ENCODE results near the gene NUDCD3.
"Not testable (repeated sequence)": the region's sequence is repeated elsewhere in the genome, so short reads cannot be mapped to it uniquely, and the experiment has no call there.

Gene NUDCD3

DNA sequence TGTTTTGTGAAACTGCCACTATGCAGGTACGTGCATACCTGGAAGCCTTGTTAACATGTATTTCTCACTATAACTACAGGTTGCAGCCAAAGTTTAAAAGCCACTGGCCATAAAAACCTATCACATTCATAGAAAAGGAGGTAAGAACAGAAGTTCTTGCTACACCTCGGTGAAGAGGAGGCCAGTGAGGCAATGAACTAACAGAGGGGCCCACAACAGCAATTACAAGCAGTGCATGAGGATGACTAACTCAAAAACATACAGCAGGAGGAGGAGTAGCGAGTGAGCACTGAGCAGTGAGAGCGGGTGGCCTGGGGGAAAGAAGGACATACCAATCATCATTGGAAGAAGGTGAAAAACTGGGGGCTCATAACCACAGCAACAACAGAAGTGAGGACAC is 51.6 kb downstream of the NUDCD3 start:
- no peaks in the 10 kb centered on the region for H3K36me3 ChIP-seq (ENCODE audit: control insufficient read depth in 5 of 5, insufficient read depth in 5 of 5, low read length in 5 of 5)
- no peak overlapping the region for H3K9ac ChIP-seq (ENCODE audit: low read length in 5 of 5)
- no peaks in the 10 kb centered on the region for H3K4me1 ChIP-seq (ENCODE audit: control insufficient read depth in 5 of 5, insufficient read depth in 5 of 5, low read length in 5 of 5)
- no peaks in the 10 kb centered on the region for H3K9me3 ChIP-seq (ENCODE audit: control insufficient read depth in 5 of 5, low read length in 5 of 5)
- no peak overlapping the region for H3K27ac ChIP-seq (ENCODE audit: low read depth, low read length)
- no peak overlapping the region for H3K4me3 ChIP-seq (ENCODE audit: low read depth in 1 of 5, low read length in 5 of 5)
- no peaks in the 10 kb centered on the region for H3K27me3 ChIP-seq (ENCODE audit: control insufficient read depth in 5 of 5, insufficient read depth in 4 of 5, low read length in 5 of 5)

DNA sequence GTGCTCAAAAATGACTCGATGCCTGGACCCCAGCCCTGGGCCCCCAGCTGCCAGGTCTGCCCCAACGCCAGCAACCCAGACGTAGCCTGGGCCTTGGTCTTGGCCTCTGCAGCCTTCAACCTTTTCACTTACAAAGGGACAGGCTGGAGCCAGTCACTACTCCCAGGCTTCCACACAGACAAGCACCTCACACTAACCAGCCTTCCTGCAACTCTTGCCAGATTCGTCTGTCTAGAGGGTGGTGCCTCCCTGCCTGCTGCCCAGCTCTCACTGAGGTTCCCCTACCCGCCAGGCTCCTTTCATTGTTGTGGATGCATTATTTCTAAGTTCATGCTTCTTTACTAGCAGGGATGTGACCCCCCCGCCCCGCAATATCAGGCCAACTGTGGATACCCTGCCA is 56.3 kb downstream of the NUDCD3 start:
- Histone ChIP-seq H3K9ac (ENCODE audit: low read length in 5 of 5) (no peak overlapping the region), H3K27ac (ENCODE audit: low read depth, low read length) (no peak overlapping the region), H3K4me3 (ENCODE audit: low read depth in 1 of 5, low read length in 5 of 5) (no peak overlapping the region), H3K4me1 (ENCODE audit: control insufficient read depth in 5 of 5, insufficient read depth in 5 of 5, low read length in 5 of 5) (no peaks in the 10 kb centered on the region), H3K27me3 (ENCODE audit: control insufficient read depth in 5 of 5, insufficient read depth in 4 of 5, low read length in 5 of 5) (no peaks in the 10 kb centered on the region), H3K9me3 (ENCODE audit: control insufficient read depth in 5 of 5, low read length in 5 of 5) (no peaks in the 10 kb centered on the region), H3K36me3 (ENCODE audit: control insufficient read depth in 5 of 5, insufficient read depth in 5 of 5, low read length in 5 of 5) (peaks cover 0 to 10% (median 8%) of the 10 kb centered on the region in 5 donors)

DNA sequence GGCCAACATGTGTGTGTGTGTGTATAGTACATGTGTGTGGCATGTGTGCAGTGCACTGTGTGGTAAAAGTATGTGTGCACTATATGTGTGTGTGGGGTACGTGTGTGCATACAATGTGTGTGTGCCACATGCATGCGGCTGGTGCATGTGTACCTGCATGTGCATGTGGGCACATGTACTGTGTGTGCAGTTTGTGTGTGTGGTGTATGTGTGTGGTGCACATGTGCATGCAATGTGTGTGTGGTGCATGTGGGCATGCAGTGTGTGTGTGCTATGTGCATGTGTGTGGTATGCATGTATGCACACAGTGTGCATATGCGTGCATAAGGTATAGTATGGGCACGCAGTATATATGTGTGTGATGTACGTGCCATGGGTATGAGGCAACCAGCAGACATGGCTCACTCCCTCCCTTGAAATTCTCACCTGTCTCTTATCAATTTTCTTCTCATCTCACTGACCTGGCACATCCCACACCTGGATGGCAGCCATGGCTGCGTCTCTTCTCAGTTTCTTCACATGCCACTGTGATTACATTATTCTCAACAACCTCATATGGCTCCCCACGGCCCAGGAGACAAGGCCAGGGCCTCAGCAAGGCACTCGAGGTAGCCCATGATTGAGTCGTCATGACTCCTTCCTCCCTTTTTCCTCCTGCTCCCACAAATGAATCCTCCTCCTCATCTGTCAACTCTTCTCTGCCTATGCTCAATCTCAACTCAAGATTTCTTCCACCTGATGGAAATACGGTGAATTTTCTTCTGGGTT is 57.0 kb downstream of the NUDCD3 start:
- Histone ChIP-seq H3K36me3 (ENCODE audit: control insufficient read depth in 5 of 5, insufficient read depth in 5 of 5, low read length in 5 of 5) (peaks cover 0 to 10% (median 8%) of the 10 kb centered on the region in 5 donors), H3K27ac (ENCODE audit: low read depth, low read length) (no peak overlapping the region), H3K4me1 (ENCODE audit: control insufficient read depth in 5 of 5, insufficient read depth in 5 of 5, low read length in 5 of 5) (peaks cover 0 to 4% (median 4%) of the 10 kb centered on the region in 5 donors), H3K4me3 (ENCODE audit: low read depth in 1 of 5, low read length in 5 of 5) (no peak overlapping the region), H3K9me3 (ENCODE audit: control insufficient read depth in 5 of 5, low read length in 5 of 5) (no peaks in the 10 kb centered on the region), H3K27me3 (ENCODE audit: control insufficient read depth in 5 of 5, insufficient read depth in 4 of 5, low read length in 5 of 5) (no peaks in the 10 kb centered on the region), H3K9ac (ENCODE audit: low read length in 5 of 5) (no peak overlapping the region)

DNA sequence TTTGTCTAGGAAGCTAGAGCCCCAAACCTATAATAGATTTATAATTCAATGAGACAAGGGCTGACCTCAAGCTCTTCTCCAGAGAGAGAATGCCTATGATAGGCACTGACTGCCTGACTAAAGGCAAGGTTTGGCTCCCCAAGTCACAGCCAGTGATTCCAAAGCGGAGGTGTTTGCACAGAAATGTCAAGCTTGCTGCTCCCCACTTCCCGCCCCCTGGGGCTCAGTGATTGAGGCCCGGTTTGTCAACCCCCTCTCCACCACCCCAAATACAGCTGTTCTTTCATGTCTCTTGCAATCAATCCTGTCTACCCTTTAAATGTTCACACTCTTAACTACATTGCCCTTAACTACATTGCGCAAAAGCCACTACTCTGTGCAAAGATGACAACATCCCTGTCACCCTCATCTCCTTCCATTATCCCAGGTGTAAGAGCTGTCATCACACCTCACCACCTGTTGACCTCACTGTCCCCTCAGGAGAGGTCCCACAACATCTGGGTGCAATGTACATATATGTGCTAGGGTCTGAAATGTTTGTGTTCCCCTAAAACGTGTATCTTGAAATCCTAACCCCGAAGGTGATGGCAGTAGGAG is 58.0 kb downstream of the NUDCD3 start:
- Histone ChIP-seq H3K4me1 (ENCODE audit: control insufficient read depth in 5 of 5, insufficient read depth in 5 of 5, low read length in 5 of 5) (peaks cover 0 to 5% (median 4%) of the 10 kb centered on the region in 5 donors), H3K27me3 (ENCODE audit: control insufficient read depth in 5 of 5, insufficient read depth in 4 of 5, low read length in 5 of 5) (no peaks in the 10 kb centered on the region), H3K27ac (ENCODE audit: low read depth, low read length) (no peak overlapping the region), H3K36me3 (ENCODE audit: control insufficient read depth in 5 of 5, insufficient read depth in 5 of 5, low read length in 5 of 5) (peaks cover 0 to 12% (median 9%) of the 10 kb centered on the region in 5 donors), H3K9ac (ENCODE audit: low read length in 5 of 5) (no peak overlapping the region), H3K9me3 (ENCODE audit: control insufficient read depth in 5 of 5, low read length in 5 of 5) (no peaks in the 10 kb centered on the region), H3K4me3 (ENCODE audit: low read depth in 1 of 5, low read length in 5 of 5) (no peak overlapping the region)

DNA sequence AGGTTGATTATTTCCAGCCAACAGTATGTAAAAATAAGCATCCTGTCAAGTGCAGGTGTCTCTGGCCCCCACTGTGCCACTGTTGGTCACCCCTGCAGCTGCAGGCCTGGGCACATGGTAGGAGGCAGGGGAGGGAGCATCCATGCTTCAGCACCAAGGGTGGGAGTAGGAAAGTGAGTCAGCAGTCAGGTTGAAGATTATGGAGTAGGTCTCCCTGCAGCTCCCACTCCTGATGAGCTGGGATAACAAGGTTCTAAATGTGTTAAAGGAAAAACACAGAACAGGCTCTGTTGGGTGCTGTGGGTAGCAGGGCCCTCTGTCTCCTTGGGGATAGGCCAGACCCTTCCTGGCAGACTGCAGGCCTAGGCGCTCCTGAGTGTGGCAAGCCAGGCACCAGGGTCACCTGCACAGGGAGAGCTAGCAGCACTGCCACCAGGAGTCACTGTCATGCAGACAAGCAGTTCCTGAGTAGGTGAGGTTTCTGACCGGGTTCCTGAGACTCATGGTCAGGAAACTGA is 59.3 kb downstream of the NUDCD3 start:
- no peak overlapping the region for H3K4me3 ChIP-seq (ENCODE audit: low read depth in 1 of 5, low read length in 5 of 5)
- H3K27ac ChIP-seq (ENCODE audit: low read depth, low read length) = no peak overlapping the region
- no peaks in the 10 kb centered on the region for H3K9me3 ChIP-seq (ENCODE audit: control insufficient read depth in 5 of 5, low read length in 5 of 5)
- H3K4me1 ChIP-seq (ENCODE audit: control insufficient read depth in 5 of 5, insufficient read depth in 5 of 5, low read length in 5 of 5) = peaks cover 0 to 5% (median 4%) of the 10 kb centered on the region in 5 donors
- no peak overlapping the region for H3K9ac ChIP-seq (ENCODE audit: low read length in 5 of 5)
- peaks cover 2 to 22% (median 19%) of the 10 kb centered on the region in 5 donors for H3K36me3 ChIP-seq (ENCODE audit: control insufficient read depth in 5 of 5, insufficient read depth in 5 of 5, low read length in 5 of 5)
- H3K27me3 ChIP-seq (ENCODE audit: control insufficient read depth in 5 of 5, insufficient read depth in 4 of 5, low read length in 5 of 5) = no peaks in the 10 kb centered on the region

DNA sequence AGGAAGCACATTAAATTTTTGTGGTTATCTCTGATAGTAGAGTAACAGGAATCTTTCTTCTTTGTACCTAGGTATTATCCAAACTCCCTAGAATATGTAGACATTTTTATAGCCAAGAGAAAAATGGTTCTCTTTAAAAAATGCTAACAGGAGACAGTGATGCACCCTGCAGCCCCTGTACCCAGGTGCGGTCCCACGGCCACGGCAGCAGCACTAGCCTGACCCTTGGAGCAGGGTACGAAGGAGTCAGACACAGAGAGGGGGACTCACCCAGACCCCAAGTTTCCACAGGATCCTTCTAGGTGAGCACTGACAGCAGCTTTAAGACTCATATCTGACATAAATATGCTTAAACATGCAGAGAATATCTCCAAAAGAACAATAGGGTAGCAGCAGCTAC is 60.4 kb downstream of the NUDCD3 start:
- Histone ChIP-seq H3K9me3 (ENCODE audit: control insufficient read depth in 5 of 5, low read length in 5 of 5) (no peaks in the 10 kb centered on the region), H3K36me3 (ENCODE audit: control insufficient read depth in 5 of 5, insufficient read depth in 5 of 5, low read length in 5 of 5) (peaks cover 5 to 31% (median 27%) of the 10 kb centered on the region in 5 donors), H3K27ac (ENCODE audit: low read depth, low read length) (no peak overlapping the region), H3K9ac (ENCODE audit: low read length in 5 of 5) (no peak overlapping the region), H3K4me3 (ENCODE audit: low read depth in 1 of 5, low read length in 5 of 5) (no peak overlapping the region), H3K27me3 (ENCODE audit: control insufficient read depth in 5 of 5, insufficient read depth in 4 of 5, low read length in 5 of 5) (no peaks in the 10 kb centered on the region), H3K4me1 (ENCODE audit: control insufficient read depth in 5 of 5, insufficient read depth in 5 of 5, low read length in 5 of 5) (peaks cover 0 to 5% (median 4%) of the 10 kb centered on the region in 5 donors)

DNA sequence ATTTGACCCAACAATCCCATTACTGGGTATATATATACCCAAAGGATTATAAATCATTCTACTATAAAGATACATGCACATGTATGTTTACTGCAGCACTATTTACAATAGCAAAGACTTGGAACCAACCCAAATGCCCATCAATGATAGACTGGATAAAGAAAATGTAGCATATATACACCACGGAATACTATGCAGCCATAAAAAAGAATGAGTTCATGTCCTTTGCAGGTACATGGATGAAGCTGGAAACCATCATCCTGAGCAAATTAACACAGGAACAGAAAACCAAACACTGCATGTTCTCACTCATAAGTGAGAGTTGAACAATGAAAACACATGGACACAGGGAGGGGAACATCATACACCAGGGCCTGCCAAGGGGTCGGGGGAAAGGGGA is 65.7 kb downstream of the NUDCD3 start:
- H3K27me3 ChIP-seq (ENCODE audit: control insufficient read depth in 5 of 5, insufficient read depth in 4 of 5, low read length in 5 of 5); H3K27ac ChIP-seq (ENCODE audit: low read depth, low read length); H3K4me1 ChIP-seq (ENCODE audit: control insufficient read depth in 5 of 5, insufficient read depth in 5 of 5, low read length in 5 of 5); H3K9me3 ChIP-seq (ENCODE audit: control insufficient read depth in 5 of 5, low read length in 5 of 5); H3K9ac ChIP-seq (ENCODE audit: low read length in 5 of 5); H3K4me3 ChIP-seq (ENCODE audit: low read depth in 1 of 5, low read length in 5 of 5): not testable (repeated sequence)
- H3K36me3 ChIP-seq (ENCODE audit: control insufficient read depth in 5 of 5, insufficient read depth in 5 of 5, low read length in 5 of 5) = peaks cover 5 to 23% (median 19%) of the 10 kb centered on the region in 5 donors

DNA sequence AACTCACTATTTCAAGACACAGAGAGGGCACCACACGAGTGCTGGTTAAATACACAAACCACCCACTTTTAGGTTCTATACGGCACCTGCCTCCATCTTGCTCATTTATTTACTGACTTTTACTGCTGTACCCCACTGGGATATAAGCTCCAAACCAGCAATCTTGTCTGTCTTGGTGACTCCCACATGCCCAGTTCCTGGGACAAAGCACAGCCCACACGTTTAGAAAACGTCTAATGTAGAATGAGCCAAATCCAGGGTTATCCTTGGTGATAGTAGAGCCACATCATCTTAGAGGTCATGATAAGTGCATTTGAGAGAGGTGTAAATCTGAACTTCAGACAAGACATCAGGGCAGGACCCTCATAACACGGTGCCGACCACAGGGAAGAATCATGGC is 73.5 kb downstream of the NUDCD3 start:
- Histone ChIP-seq H3K36me3 (ENCODE audit: control insufficient read depth in 5 of 5, insufficient read depth in 5 of 5, low read length in 5 of 5) (peaks cover 3 to 18% (median 11%) of the 10 kb centered on the region in 5 donors), H3K9me3 (ENCODE audit: control insufficient read depth in 5 of 5, low read length in 5 of 5) (no peaks in the 10 kb centered on the region), H3K27me3 (ENCODE audit: control insufficient read depth in 5 of 5, insufficient read depth in 4 of 5, low read length in 5 of 5) (no peaks in the 10 kb centered on the region), H3K4me1 (ENCODE audit: control insufficient read depth in 5 of 5, insufficient read depth in 5 of 5, low read length in 5 of 5) (no peaks in the 10 kb centered on the region), H3K27ac (ENCODE audit: low read depth, low read length) (no peak overlapping the region), H3K9ac (ENCODE audit: low read length in 5 of 5) (no peak overlapping the region), H3K4me3 (ENCODE audit: low read depth in 1 of 5, low read length in 5 of 5) (no peak overlapping the region)

DNA sequence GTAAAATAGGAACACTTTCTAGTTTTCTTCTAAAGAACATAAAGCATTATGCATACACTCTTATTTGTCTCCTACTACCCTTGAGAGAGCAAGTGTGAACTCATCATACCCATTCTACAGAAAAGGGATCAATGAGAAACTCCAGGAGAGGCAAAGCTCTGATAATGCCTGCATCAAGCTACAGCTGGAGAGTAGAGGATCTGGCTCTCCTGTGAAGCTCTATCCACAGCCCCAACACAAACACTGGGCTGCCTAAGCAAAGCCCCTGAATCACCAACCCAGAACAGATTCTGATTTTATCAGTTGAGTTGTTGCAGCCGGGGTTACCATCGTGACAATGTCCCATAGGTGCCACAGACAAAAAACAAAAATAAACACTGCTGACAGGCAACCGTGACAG is 74.9 kb downstream of the NUDCD3 start:
- Histone ChIP-seq H3K27me3 (ENCODE audit: control insufficient read depth in 5 of 5, insufficient read depth in 4 of 5, low read length in 5 of 5) (no peaks in the 10 kb centered on the region), H3K4me1 (ENCODE audit: control insufficient read depth in 5 of 5, insufficient read depth in 5 of 5, low read length in 5 of 5) (no peaks in the 10 kb centered on the region), H3K27ac (ENCODE audit: low read depth, low read length) (no peak overlapping the region), H3K9me3 (ENCODE audit: control insufficient read depth in 5 of 5, low read length in 5 of 5) (peaks cover 0 to 4% (median 0%) of the 10 kb centered on the region in 5 donors), H3K36me3 (ENCODE audit: control insufficient read depth in 5 of 5, insufficient read depth in 5 of 5, low read length in 5 of 5) (peaks cover 7 to 21% (median 13%) of the 10 kb centered on the region in 5 donors), H3K9ac (ENCODE audit: low read length in 5 of 5) (no peak overlapping the region), H3K4me3 (ENCODE audit: low read depth in 1 of 5, low read length in 5 of 5) (no peak overlapping the region)

DNA sequence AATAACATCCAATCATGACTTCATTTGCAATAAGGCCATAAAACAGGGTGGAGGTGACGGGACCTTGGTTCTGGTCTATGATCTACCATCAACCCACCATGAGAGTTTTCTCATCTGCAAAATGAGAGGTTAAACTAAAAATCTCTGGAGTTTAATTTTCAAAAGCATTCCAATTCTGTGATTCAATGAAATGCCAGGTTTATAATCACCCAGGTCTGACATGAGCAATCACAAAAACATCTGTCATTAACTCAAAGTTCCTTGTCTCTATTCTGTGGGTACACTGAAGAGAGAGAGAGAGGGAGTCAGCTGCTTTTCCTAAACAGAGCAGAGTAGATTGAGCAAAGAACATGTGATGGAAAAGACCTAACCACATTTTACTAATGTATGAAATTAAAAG is 75.4 kb downstream of the NUDCD3 start:
- no peak overlapping the region for H3K4me3 ChIP-seq (ENCODE audit: low read depth in 1 of 5, low read length in 5 of 5)
- H3K27ac ChIP-seq (ENCODE audit: low read depth, low read length) = no peak overlapping the region
- H3K36me3 ChIP-seq (ENCODE audit: control insufficient read depth in 5 of 5, insufficient read depth in 5 of 5, low read length in 5 of 5) = peaks cover 7 to 21% (median 13%) of the 10 kb centered on the region in 5 donors
- H3K9me3 ChIP-seq (ENCODE audit: control insufficient read depth in 5 of 5, low read length in 5 of 5) = peaks cover 0 to 4% (median 0%) of the 10 kb centered on the region in 5 donors
- H3K9ac ChIP-seq (ENCODE audit: low read length in 5 of 5) = no peak overlapping the region
- no peaks in the 10 kb centered on the region for H3K27me3 ChIP-seq (ENCODE audit: control insufficient read depth in 5 of 5, insufficient read depth in 4 of 5, low read length in 5 of 5)
- no peaks in the 10 kb centered on the region for H3K4me1 ChIP-seq (ENCODE audit: control insufficient read depth in 5 of 5, insufficient read depth in 5 of 5, low read length in 5 of 5)

Data from subcutaneous abdominal adipose tissue (tissue), 5 donors.